ENCODE data around the gene OR10H4. TPM values are rescaled to one million over a fixed set of nuclear protein-coding genes. Genes with fewer than 3 reads are reported as not detected.

OR10H4 gene
- total and polyA plus RNA-seq, 9 of the 15 experiments (the other 6 are each of a cell fraction or from before 2014, with no cell fraction given): not detected

GRCh38 chr19:15913384-15913783 is 35.4 kb upstream of the OR10H4 start:
- TF ChIP-seq PRMT5 (CRISPR knock-in tag; IDR thresholded peaks at IDR 0.05) (no peak), MLLT1 (IDR thresholded peaks at IDR 0.05) (no peak), CC2D1A (IDR thresholded peaks at IDR 0.05) (no peak), PTRF (tag; IDR thresholded peaks at IDR 0.05) (no peak), POLR3A (IDR thresholded peaks at IDR 0.05; ENCODE audit: borderline replicate concordance, extremely low read depth, insufficient read depth, insufficient read length) (no peak), RBM25 (IDR thresholded peaks at IDR 0.05; ENCODE audit: low read depth, low read length, severe bottlenecking) (peak; percentile 49), NFRKB (IDR thresholded peaks at IDR 0.05; ENCODE audit: low read depth) (no peak), SMC3 (conservative IDR thresholded peaks at IDR 0.05; ENCODE audit: insufficient read depth, low read depth, low read length) (no peak)
- H3K27ac ChIP-seq (ENCODE audit: extremely low read depth, low read depth, low read length): no peak overlapping the region
- H3K4me2 ChIP-seq (ENCODE audit: insufficient read depth, low read length): no peak overlapping the region
- H3K9me1 ChIP-seq (ENCODE audit: control insufficient read depth, insufficient read depth, low read length): no peaks in the 10 kb centered on the region
- CTCF ChIA-PET (ENCODE audit: low intra/inter-chr PET ratio): no interaction called here
- 3% methylated on average over 6 of the region's 6 CpGs for WGBS (ENCODE audit: insufficient coverage, low coverage, missing lambda C conversion rate)
- no peaks in the 10 kb centered on the region for H3K36me3 ChIP-seq (ENCODE audit: control insufficient read depth, insufficient read depth, low read length)
- DNase-seq (ENCODE audit: extremely low read depth in 1 of 4, low spot score in 3 of 4) (no peak), ATAC-seq (no peak), FAIRE-seq (no peak)
- H3K79me2 ChIP-seq (ENCODE audit: control insufficient read depth, insufficient read depth, low read length): no peaks in the 10 kb centered on the region
- in situ Hi-C loops (cut with MboI) (no loop called here), intact Hi-C loops (cut with micrococcal nuclease) (no loop called here)
- H4K20me1 ChIP-seq (replicated peaks; ENCODE audit: control insufficient read depth, insufficient read depth, low read length): no peaks in the 10 kb centered on the region
- no peak overlapping the region for H3K4me3 ChIP-seq
- POLR2A ChIA-PET: no interaction called here
- BruUV-seq (replicated peaks): no TSS peak
- H3K4me1 ChIP-seq (replicated peaks in 1 of 2; ENCODE audit: control insufficient read depth in 2 of 2, insufficient read depth in 2 of 2, low read length in 2 of 2): peaks cover 0 to 6% of the 10 kb centered on the region in 2 experiments; a peak in 2 of 5 replicates
- no peaks in the 10 kb centered on the region for H3K9me3 ChIP-seq (replicated peaks; ENCODE audit: control insufficient read depth, insufficient read depth, low read depth, low read length)
- no peak overlapping the region for H3K9ac ChIP-seq (ENCODE audit: insufficient read depth in 1 of 2, low read depth in 2 of 2, low read length in 2 of 2)
- H2AFZ ChIP-seq (ENCODE audit: low read depth, low read length): no peak overlapping the region
- H3K27me3 ChIP-seq (ENCODE audit: control insufficient read depth in 2 of 2, insufficient read depth in 2 of 2, low read length in 2 of 2): peaks cover 3 to 10% of the 10 kb centered on the region in 2 experiments; a peak in 3 of 5 replicates

Measured in K562 (cell line).